ENCODE results near the gene RGS9. TPM values are rescaled to one million over a fixed set of nuclear protein-coding genes. Genes with fewer than 3 reads are reported as not detected.

Gene RGS9
- total RNA-seq, 1 experiment from 2014 or later, result 0.57 TPM

GRCh38 chr17:65181237-65182061 lies 44.3 kb downstream of the RGS9 start:
- no peak for DNase-seq (ENCODE audit: low read depth)

GRCh38 chr17:65182233-65182632 lies 45.1 kb downstream of the RGS9 start:
- no peak for DNase-seq (ENCODE audit: low read depth)

GRCh38 chr17:65183736-65184135 lies 46.6 kb downstream of the RGS9 start:
- DNase-seq (ENCODE audit: low read depth), result peak; percentile 60

- DNase-seq (ENCODE audit: low read depth), result no peak
Observed at GRCh38 chr17:65184235-65184959, 47.2 kb downstream of the RGS9 start.

GRCh38 chr17:65185062-65185461 lies 47.9 kb downstream of the RGS9 start:
- DNase-seq (ENCODE audit: low read depth), result no peak

- DNase-seq (ENCODE audit: low read depth), result no peak
Observed at GRCh38 chr17:65185668-65186382, 48.7 kb downstream of the RGS9 start.

GRCh38 chr17:65190467-65191097 lies 53.4 kb downstream of the RGS9 start:
- peak; percentile 29 for DNase-seq (ENCODE audit: low read depth)

- peak; percentile 57 for DNase-seq (ENCODE audit: low read depth)
Observed at GRCh38 chr17:65191811-65192740, 54.9 kb downstream of the RGS9 start.

GRCh38 chr17:65193305-65193704 lies 56.1 kb downstream of the RGS9 start:
- DNase-seq (ENCODE audit: low read depth), result no peak

GRCh38 chr17:65193716-65194293 lies 56.6 kb downstream of the RGS9 start:
- DNase-seq (ENCODE audit: low read depth), result no peak

GRCh38 chr17:65194670-65195334 lies 57.6 kb downstream of the RGS9 start:
- no peak for DNase-seq (ENCODE audit: low read depth)

GRCh38 chr17:65195716-65196115 lies 58.5 kb downstream of the RGS9 start:
- DNase-seq (ENCODE audit: low read depth), result no peak

- no peak for DNase-seq (ENCODE audit: low read depth)
Observed at GRCh38 chr17:65196617-65197016, 59.4 kb downstream of the RGS9 start.

GRCh38 chr17:65197201-65197600 lies 60.0 kb downstream of the RGS9 start:
- DNase-seq (ENCODE audit: low read depth), result no peak

GRCh38 chr17:65198653-65199382 lies 61.6 kb downstream of the RGS9 start:
- DNase-seq (ENCODE audit: low read depth), result peak; percentile 46

- DNase-seq (ENCODE audit: low read depth), result no peak
Observed at GRCh38 chr17:65201331-65201730, 64.2 kb downstream of the RGS9 start.

GRCh38 chr17:65202844-65203571 lies 65.8 kb downstream of the RGS9 start:
- no peak for DNase-seq (ENCODE audit: low read depth)

GRCh38 chr17:65204001-65204400 lies 66.8 kb downstream of the RGS9 start:
- DNase-seq (ENCODE audit: low read depth), result no peak

Data from LHCN-M2 (cell line).